NCI-H128 (cell line): ENCODE results near the gene CLEC14A.

ENCODE experiments used
- DNase-seq: peaks from one replicate; lab custom pipeline; 2025; ENCODE audit not compliant: unreplicated experiment; lab: John Stamatoyannopoulos, UW

Gene CLEC14A

GRCh38 chr14:38250331-38250730, 5.6 kb downstream of the CLEC14A start:
- DNase-seq = no peak

GRCh38 chr14:38248321-38249028, 7.4 kb downstream of the CLEC14A start:
- no peak for DNase-seq

- no peak for DNase-seq
These were observed 12.1 kb downstream of the CLEC14A start for GRCh38 chr14:38243696-38244240.

GRCh38 chr14:38238878-38239277, 17.0 kb downstream of the CLEC14A start:
- DNase-seq = no peak

GRCh38 chr14:38238332-38238731, 17.6 kb downstream of the CLEC14A start:
- no peak for DNase-seq

GRCh38 chr14:38233218-38233617, 22.7 kb downstream of the CLEC14A start:
- no peak for DNase-seq

- DNase-seq = no peak
These were observed 29.5 kb downstream of the CLEC14A start for GRCh38 chr14:38226366-38226765.

GRCh38 chr14:38225946-38226345, 29.9 kb downstream of the CLEC14A start:
- no peak for DNase-seq

GRCh38 chr14:38224338-38224737, 31.6 kb downstream of the CLEC14A start:
- DNase-seq = no peak

GRCh38 chr14:38221077-38221476, 34.8 kb downstream of the CLEC14A start:
- no peak for DNase-seq

GRCh38 chr14:38217553-38217952, 38.3 kb downstream of the CLEC14A start:
- no peak for DNase-seq

GRCh38 chr14:38213001-38213400, 42.9 kb downstream of the CLEC14A start:
- DNase-seq = no peak

- no peak for DNase-seq
These were observed 43.8 kb downstream of the CLEC14A start for GRCh38 chr14:38212111-38212510.

- DNase-seq = no peak
These were observed 44.6 kb downstream of the CLEC14A start for GRCh38 chr14:38211255-38211735.

GRCh38 chr14:38210587-38211216, 45.2 kb downstream of the CLEC14A start:
- DNase-seq = no peak

- DNase-seq = no peak
These were observed 46.0 kb downstream of the CLEC14A start for GRCh38 chr14:38209572-38210557.

GRCh38 chr14:38208618-38209562, 47.0 kb downstream of the CLEC14A start:
- DNase-seq = peak; percentile 22

- no peak for DNase-seq
These were observed 47.9 kb downstream of the CLEC14A start, which contains the start of gene SSTR1 for GRCh38 chr14:38207736-38208617. Gene SSTR1, plus strand, starts transcription at chr14:38207904. Its CDS starts 1,486 bp downstream, at chr14:38209390.

- DNase-seq = no peak
These were observed 48.5 kb downstream of the CLEC14A start for GRCh38 chr14:38207377-38207735.
